Smooth muscle cell (in vitro differentiated cells): ENCODE data around the gene ADAMTS15. TPM values are rescaled to one million over a fixed set of nuclear protein-coding genes. Genes with fewer than 3 reads are reported as not detected.

ENCODE experiments used
- DNase-seq: peaks from one replicate; lab custom pipeline; 2025; ENCODE audit not compliant: unreplicated experiment; lab: John Stamatoyannopoulos, UW
- H2AFZ ChIP-seq: fragments of 200-600 bp; sonication (generic); 2 replicates; pipeline ENCODE4 v1.6.0; 2016; ENCODE audit warnings: antibody characterized with exemption, low read depth, mild to moderate bottlenecking
- H3F3A ChIP-seq: fragments of 200-600 bp; sonication (generic); 2 replicates; pipeline ENCODE4 v1.6.0; 2017; ENCODE audit warnings: antibody characterized with exemption, low read depth
- H3K27ac ChIP-seq: fragments of 200-600 bp; sonication (generic); 2 replicates; pipeline ENCODE4 v1.5.1; 2016; ENCODE audit warnings: low read depth, mild to moderate bottlenecking
- H3K27me3 ChIP-seq: fragments of 200-600 bp; sonication (generic); 2 replicates; pipeline ENCODE4 v1.6.1; 2016; ENCODE audit warnings: low read depth, mild to moderate bottlenecking
- H3K36me3 ChIP-seq: fragments of 200-600 bp; sonication (generic); 2 replicates; pipeline ENCODE4 v1.5.1; 2016; ENCODE audit warnings: low read depth
- H3K4me1 ChIP-seq: fragments of 200-600 bp; sonication (generic); 2 replicates; pipeline ENCODE4 v1.5.1; 2016; ENCODE audit warnings: low read depth
- H3K4me2 ChIP-seq: fragments of 200-600 bp; sonication (generic); 2 replicates; pipeline ENCODE4 v1.6.0; 2016; ENCODE audit warnings: mild to moderate bottlenecking
- H3K4me3 ChIP-seq: fragments of 200-600 bp; sonication (generic); 2 replicates; pipeline ENCODE4 v1.5.1; 2016; ENCODE audit warnings: mild to moderate bottlenecking
- H3K79me2 ChIP-seq: fragments of 200-600 bp; sonication (generic); 2 replicates; pipeline ENCODE4 v1.6.0; 2016; ENCODE audit warnings: low read depth, mild to moderate bottlenecking
- H3K9ac ChIP-seq: fragments of 200-600 bp; sonication (generic); 2 replicates; pipeline ENCODE4 v1.6.0; 2016; ENCODE audit warnings: low read depth
- H3K9me3 ChIP-seq: fragments of 200-600 bp; sonication (generic); replicated peaks from 2 replicates; pipeline ENCODE4 v1.5.1; 2016; ENCODE audit warnings: low read depth
- H4K20me1 ChIP-seq: fragments of 200-600 bp; sonication (generic); 2 replicates; pipeline ENCODE4 v1.6.0; 2016; ENCODE audit warnings: low read depth
- WGBS: methylation state at CpG from one replicate; pipeline ENCODE4 v1.1.7; 2016; ENCODE audit warnings: low lambda C conversion rate; 5-methylcytosine and 5-hydroxymethylcytosine counted together
- polyA plus RNA-seq: library from polyadenylated mRNA; unstranded; fragments of >200 nt; fragmentation: Nextera tagmentation; extraction: Ambion mirVana; gene quantifications from 2 replicates; pipeline ENCODE4 v1.2.1, GENCODE V29; 2016
- total RNA-seq: library from RNA; depleted of rRNA; stranded (reverse); fragments of >200 nt; gene quantifications from 2 replicates; pipeline ENCODE4 v1.2.3, GENCODE V29; 2014
- TF ChIP-seq, protein P1 (sequence below): fragments of 200-600 bp; sonication (generic); IDR thresholded peaks from 2 replicates; pipeline ENCODE4 v1.5.1; 2017; ENCODE audit warnings: borderline replicate concordance, mild to moderate bottlenecking, antibody characterized with exemption; ENCODE audit not compliant: insufficient read depth, poor library complexity, severe bottlenecking

The ADAMTS15 gene
- total and polyA plus RNA-seq, 2 experiments from 2014 or later, result 1.4 to 3.4 TPM

DNA sequence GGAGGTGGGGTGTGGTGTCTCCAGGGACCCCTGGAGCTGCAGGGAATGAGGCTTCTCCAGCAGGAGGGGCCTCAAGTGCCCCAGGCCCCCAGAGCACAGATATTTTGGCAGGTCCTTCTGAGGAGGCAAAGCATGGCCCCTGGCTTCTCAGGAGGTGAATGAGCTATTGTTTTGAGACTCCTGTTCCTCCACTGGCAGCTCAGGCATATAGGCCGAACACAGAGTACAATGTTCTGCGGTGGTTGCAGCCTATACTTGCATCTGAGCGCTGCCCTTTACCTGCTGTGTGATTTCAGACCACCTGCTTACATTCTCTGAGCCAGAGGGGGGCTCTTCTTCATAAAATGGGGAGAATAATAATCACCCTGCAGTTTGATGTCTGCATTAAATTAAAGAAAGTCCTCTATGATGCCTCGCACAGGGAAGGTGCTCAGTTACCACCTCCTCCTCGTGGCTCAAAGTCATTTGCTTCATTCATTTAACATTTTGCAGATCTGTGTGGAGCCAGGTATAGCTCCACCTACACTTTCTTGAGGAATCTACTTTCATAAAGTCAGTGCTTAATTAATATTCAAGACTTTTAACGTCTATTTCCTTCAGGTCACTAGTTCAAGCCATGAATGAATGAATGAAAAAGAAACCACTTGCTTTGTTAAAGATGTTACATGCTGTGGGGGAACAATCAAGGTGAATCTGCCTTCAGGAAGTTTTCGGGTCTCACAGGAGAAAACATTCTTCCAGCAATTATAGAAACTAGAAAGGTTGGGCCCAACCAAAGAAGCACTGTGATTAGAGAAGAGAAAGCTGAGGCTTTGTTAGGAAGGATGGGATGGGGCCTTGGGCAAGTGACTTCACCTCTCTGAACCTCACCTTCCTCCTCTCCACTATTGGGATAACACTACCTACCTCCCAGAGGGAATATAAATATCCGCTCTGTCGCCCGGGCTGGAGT, 68.4 kb downstream of the ADAMTS15 start:
- no peaks in the 10 kb centered on the region for H3K36me3 ChIP-seq
- TF ChIP-seq, protein P1, sequence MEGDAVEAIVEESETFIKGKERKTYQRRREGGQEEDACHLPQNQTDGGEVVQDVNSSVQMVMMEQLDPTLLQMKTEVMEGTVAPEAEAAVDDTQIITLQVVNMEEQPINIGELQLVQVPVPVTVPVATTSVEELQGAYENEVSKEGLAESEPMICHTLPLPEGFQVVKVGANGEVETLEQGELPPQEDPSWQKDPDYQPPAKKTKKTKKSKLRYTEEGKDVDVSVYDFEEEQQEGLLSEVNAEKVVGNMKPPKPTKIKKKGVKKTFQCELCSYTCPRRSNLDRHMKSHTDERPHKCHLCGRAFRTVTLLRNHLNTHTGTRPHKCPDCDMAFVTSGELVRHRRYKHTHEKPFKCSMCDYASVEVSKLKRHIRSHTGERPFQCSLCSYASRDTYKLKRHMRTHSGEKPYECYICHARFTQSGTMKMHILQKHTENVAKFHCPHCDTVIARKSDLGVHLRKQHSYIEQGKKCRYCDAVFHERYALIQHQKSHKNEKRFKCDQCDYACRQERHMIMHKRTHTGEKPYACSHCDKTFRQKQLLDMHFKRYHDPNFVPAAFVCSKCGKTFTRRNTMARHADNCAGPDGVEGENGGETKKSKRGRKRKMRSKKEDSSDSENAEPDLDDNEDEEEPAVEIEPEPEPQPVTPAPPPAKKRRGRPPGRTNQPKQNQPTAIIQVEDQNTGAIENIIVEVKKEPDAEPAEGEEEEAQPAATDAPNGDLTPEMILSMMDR, result no peak
- no peak overlapping the region for H2AFZ ChIP-seq
- H3F3A ChIP-seq, result no peaks in the 10 kb centered on the region
- no peak overlapping the region for H3K9ac ChIP-seq
- no peak overlapping the region for H3K4me2 ChIP-seq
- no peaks in the 10 kb centered on the region for H3K27me3 ChIP-seq
- no peaks in the 10 kb centered on the region for H3K9me3 ChIP-seq
- WGBS, result 93% methylated on average over 10 of the region's 10 CpGs
- no peak overlapping the region for H3K4me3 ChIP-seq
- H3K79me2 ChIP-seq, result no peaks in the 10 kb centered on the region
- no peaks in the 10 kb centered on the region for H3K4me1 ChIP-seq
- H4K20me1 ChIP-seq, result no peaks in the 10 kb centered on the region
- H3K27ac ChIP-seq, result no peak overlapping the region
- DNase-seq, result no peak

DNA sequence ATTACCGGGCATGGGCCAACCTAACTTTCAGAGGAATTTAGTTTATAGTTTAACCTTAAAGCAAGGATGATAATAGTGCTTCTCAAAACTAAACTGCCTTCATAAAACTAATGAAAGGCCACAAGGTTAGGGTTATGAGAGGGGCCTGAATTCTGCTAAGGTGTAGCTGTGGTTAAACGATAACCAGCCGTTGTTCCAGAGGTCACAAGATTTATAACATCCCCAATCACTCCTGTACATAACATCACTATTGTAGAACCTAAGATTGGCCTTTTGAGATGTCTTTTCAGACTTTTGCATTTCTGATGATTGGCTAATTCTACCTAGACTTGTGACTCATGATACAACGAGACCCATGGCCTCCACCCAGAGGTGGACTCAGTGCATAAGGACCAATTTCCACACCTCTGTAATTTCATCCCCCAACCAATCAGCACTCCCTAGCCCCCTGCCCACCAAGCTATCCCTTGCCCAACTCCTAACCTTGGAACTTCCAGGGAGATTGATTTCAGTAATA, 69.8 kb downstream of the ADAMTS15 start:
- TF ChIP-seq, protein P1, result no peak
- no peaks in the 10 kb centered on the region for H3K27me3 ChIP-seq
- no peak overlapping the region for H3K4me2 ChIP-seq
- H3K79me2 ChIP-seq, result no peaks in the 10 kb centered on the region
- 83% methylated on average over 4 of the region's 4 CpGs for WGBS
- no peaks in the 10 kb centered on the region for H3K9me3 ChIP-seq
- no peaks in the 10 kb centered on the region for H4K20me1 ChIP-seq
- H3K36me3 ChIP-seq, result no peaks in the 10 kb centered on the region
- no peak overlapping the region for H3K9ac ChIP-seq
- peaks cover 5% of the 10 kb centered on the region for H3K4me1 ChIP-seq
- H3F3A ChIP-seq, result peaks cover 4% of the 10 kb centered on the region
- no peak overlapping the region for H2AFZ ChIP-seq
- H3K4me3 ChIP-seq, result no peak overlapping the region
- no peak for DNase-seq
- no peak overlapping the region for H3K27ac ChIP-seq

DNA sequence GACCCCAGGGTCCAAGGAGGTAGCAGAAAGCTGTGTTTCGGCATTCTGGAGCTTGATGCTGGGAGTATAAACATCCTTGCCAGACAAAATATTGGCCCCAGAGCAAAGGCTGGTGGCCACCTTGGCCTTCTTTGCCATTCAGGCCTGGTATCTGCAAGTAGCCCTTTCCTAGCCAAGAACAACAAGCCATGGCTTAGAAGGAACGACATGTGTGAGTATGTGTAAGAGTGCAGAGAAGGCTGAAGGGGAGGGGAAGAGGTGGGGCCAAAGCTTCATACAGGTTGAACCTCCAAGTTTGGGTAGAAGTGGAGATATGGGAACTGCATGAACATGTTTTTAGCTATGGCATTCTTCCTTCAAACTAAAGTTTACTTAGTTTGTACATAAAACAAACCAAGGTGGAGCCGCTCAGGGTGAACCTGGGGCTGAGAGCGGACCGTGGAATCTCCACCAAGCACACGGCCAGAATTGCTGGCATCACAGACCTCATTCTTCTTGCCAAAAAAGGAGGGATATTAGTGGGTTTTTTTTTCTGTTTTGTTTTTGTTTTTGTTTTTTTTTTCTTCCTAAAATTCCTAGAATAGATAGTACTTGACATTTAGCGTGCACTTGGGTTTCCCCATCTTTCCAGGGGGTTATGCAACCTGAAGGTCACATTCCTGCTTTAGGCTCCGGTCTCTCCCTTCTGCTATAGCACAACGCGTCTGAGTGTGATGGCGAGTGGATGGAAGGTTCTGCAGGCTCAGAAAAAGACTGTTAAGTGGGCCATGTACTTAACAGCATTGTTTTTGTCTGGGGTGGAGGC, 70.9 kb downstream of the ADAMTS15 start:
- H3K4me2 ChIP-seq, result no peak overlapping the region
- no peaks in the 10 kb centered on the region for H3K27me3 ChIP-seq
- DNase-seq, result no peak
- H3K27ac ChIP-seq, result no peak overlapping the region
- H3F3A ChIP-seq, result peaks cover 4% of the 10 kb centered on the region
- no peaks in the 10 kb centered on the region for H4K20me1 ChIP-seq
- 91% methylated on average over 11 of the region's 11 CpGs for WGBS
- H3K79me2 ChIP-seq, result no peaks in the 10 kb centered on the region
- H3K4me1 ChIP-seq, result peaks cover 5% of the 10 kb centered on the region
- TF ChIP-seq, protein P1, result no peak
- H3K4me3 ChIP-seq, result no peak overlapping the region
- H3K9ac ChIP-seq, result no peak overlapping the region
- no peak overlapping the region for H2AFZ ChIP-seq
- no peaks in the 10 kb centered on the region for H3K36me3 ChIP-seq
- H3K9me3 ChIP-seq, result no peaks in the 10 kb centered on the region
